Suprapubic skin (tissue), 4 donors: ENCODE measurements around the gene SERPINA6. TPM values are rescaled to one million over a fixed set of nuclear protein-coding genes. Genes with fewer than 3 reads are reported as not detected.

Experiments used
- DNase-seq, 2 donors: peaks; one replicate each; pipeline ENCODE4 v3.0.0-alpha.2; 2019; ENCODE audit warnings: low spot score in 2 of 2
- H3K27ac ChIP-seq: fragments of 200-600 bp; sonication (generic); one replicate; pipeline ENCODE4 v1.5.1; 2019
- H3K27me3 ChIP-seq: fragments of 200-600 bp; sonication (generic); one replicate; pipeline ENCODE4 v1.5.1; 2019
- H3K36me3 ChIP-seq: fragments of 200-600 bp; sonication (generic); one replicate; pipeline ENCODE4 v1.5.1; 2019
- H3K4me1 ChIP-seq: fragments of 200-600 bp; sonication (generic); one replicate; pipeline ENCODE4 v1.5.1; 2019
- H3K4me3 ChIP-seq: fragments of 200-600 bp; sonication (generic); one replicate; pipeline ENCODE4 v1.5.1; 2019; ENCODE audit warnings: mild to moderate bottlenecking
- H3K9me3 ChIP-seq: fragments of 200-600 bp; sonication (generic); one replicate; pipeline ENCODE4 v1.5.1; 2019
- CTCF ChIP-seq, 2 donors: fragments of 200-600 bp in 1 of 2; fragments of 450-650 bp in 1 of 2; sonication (generic) in 1 of 2; IDR thresholded peaks; one replicate each; pipeline ENCODE4 v1.5.1; 2016 to 2019; ENCODE audit warnings: antibody characterized with exemption in 2 of 2, mild to moderate bottlenecking in 1 of 2, moderate library complexity in 1 of 2
- EP300 ChIP-seq: sonication (generic); formaldehyde crosslinking; IDR thresholded peaks from one replicate; pipeline ENCODE4 v1.6.1; 2017; ENCODE audit warnings: antibody characterized with exemption
- POLR2A ChIP-seq, 2 donors: fragments of 450-650 bp; IDR thresholded peaks; one replicate each; pipeline ENCODE4 v1.6.1; 2017; ENCODE audit warnings: antibody characterized with exemption in 2 of 2, mild to moderate bottlenecking in 2 of 2, moderate library complexity in 2 of 2
- POLR2AphosphoS5 ChIP-seq, 3 donors: sonication (generic); formaldehyde crosslinking; IDR thresholded peaks; one replicate each; pipeline ENCODE4 v1.6.1; 2017; ENCODE audit warnings: antibody characterized with exemption in 3 of 3
- WGBS: methylation state at CpG from one replicate; pipeline ENCODE4 v1.1.5; 2018; 5-methylcytosine and 5-hydroxymethylcytosine counted together
- total RNA-seq, 4 donors: library from RNA; depleted of rRNA; stranded (reverse); fragments of >200 nt; gene quantifications; one replicate each; pipeline ENCODE4 v1.1.0, GENCODE V29; 2016

Gene SERPINA6
- total RNA-seq, 4 donors from 2014 or later = 0.97 TPM; not detected in 3

GRCh38 chr14:94312481-94313246 lies 10.5 kb downstream of the SERPINA6 start:
- H3K27ac ChIP-seq = no peak overlapping the region
- WGBS = 54% methylated on average over 4 of the region's 6 CpGs
- TF ChIP-seq POLR2A (IDR thresholded peaks at IDR 0.05) = no peak
- TF ChIP-seq CTCF (IDR thresholded peaks at IDR 0.05) = no peak
- no peak for TF ChIP-seq EP300
- no peak for TF ChIP-seq POLR2AphosphoS5 (IDR thresholded peaks at IDR 0.05)

GRCh38 chr14:94310248-94310647 lies 12.9 kb downstream of the SERPINA6 start:
- DNase-seq = no peak
- no CpG with 5 or more reads among the region's 3 CpGs for WGBS
- no peaks in the 10 kb centered on the region for H3K27me3 ChIP-seq
- no peaks in the 10 kb centered on the region for H3K36me3 ChIP-seq
- peaks cover 6% of the 10 kb centered on the region for H3K9me3 ChIP-seq
- TF ChIP-seq POLR2AphosphoS5 (IDR thresholded peaks at IDR 0.05) (no peak), EP300 (no peak), POLR2A (IDR thresholded peaks at IDR 0.05) (no peak), CTCF (IDR thresholded peaks at IDR 0.05) (no peak)
- no peak overlapping the region for H3K27ac ChIP-seq
- no peak overlapping the region for H3K4me3 ChIP-seq
- peaks cover 16% of the 10 kb centered on the region for H3K4me1 ChIP-seq

More at GRCh38 chr14:94312481-94313246, 10.5 kb downstream of the SERPINA6 start:
- no peaks in the 10 kb centered on the region for H3K27me3 ChIP-seq
- peaks cover 26% of the 10 kb centered on the region for H3K4me1 ChIP-seq
- H3K36me3 ChIP-seq = no peaks in the 10 kb centered on the region
- H3K9me3 ChIP-seq = peaks cover 1% of the 10 kb centered on the region
- H3K4me3 ChIP-seq = no peak overlapping the region
- peak in 1 of 2 donors; percentile 53 for DNase-seq

- TF ChIP-seq POLR2A (IDR thresholded peaks at IDR 0.05) (no peak), EP300 (no peak), CTCF (IDR thresholded peaks at IDR 0.05) (no peak), POLR2AphosphoS5 (IDR thresholded peaks at IDR 0.05) (no peak)
- H3K4me1 ChIP-seq = peaks cover 16% of the 10 kb centered on the region
- no peaks in the 10 kb centered on the region for H3K27me3 ChIP-seq
- no peaks in the 10 kb centered on the region for H3K36me3 ChIP-seq
- no peak overlapping the region for H3K27ac ChIP-seq
- no peak overlapping the region for H3K4me3 ChIP-seq
- H3K9me3 ChIP-seq = peaks cover 6% of the 10 kb centered on the region
- no peak for DNase-seq
- WGBS = 96% methylated on average over 10 of the region's 10 CpGs
These were observed 13.4 kb downstream of the SERPINA6 start for GRCh38 chr14:94309721-94310120.

- no peak for DNase-seq
- Histone ChIP-seq H3K4me1 (no peaks in the 10 kb centered on the region), H3K27me3 (no peaks in the 10 kb centered on the region), H3K9me3 (peaks cover 6% of the 10 kb centered on the region), H3K4me3 (no peak overlapping the region), H3K27ac (no peak overlapping the region), H3K36me3 (no peaks in the 10 kb centered on the region)
- WGBS = 37% methylated on average over 5 of the region's 5 CpGs
- TF ChIP-seq EP300 = no peak
These were observed 15.6 kb downstream of the SERPINA6 start for GRCh38 chr14:94307410-94307992.

GRCh38 chr14:94306047-94306978 lies 16.8 kb downstream of the SERPINA6 start:
- 73% methylated on average over 12 of the region's 12 CpGs for WGBS

More at GRCh38 chr14:94306047-94306978, 16.8 kb downstream of the SERPINA6 start:
- no peaks in the 10 kb centered on the region for H3K27me3 ChIP-seq
- H3K27ac ChIP-seq = no peak overlapping the region
- no peaks in the 10 kb centered on the region for H3K36me3 ChIP-seq
- peaks cover 6% of the 10 kb centered on the region for H3K9me3 ChIP-seq
- no peak for TF ChIP-seq CTCF (IDR thresholded peaks at IDR 0.05)
- no peak for DNase-seq
- H3K4me3 ChIP-seq = no peak overlapping the region
- no peaks in the 10 kb centered on the region for H3K4me1 ChIP-seq
